Fibroblast of lung (primary cell): Measurements from ENCODE around the gene ADGRB3. TPM values are rescaled to one million over a fixed set of nuclear protein-coding genes. Genes with fewer than 3 reads are reported as not detected.

Source experiments
- DNase-seq, 2 donors: peaks; one replicate each; pipeline versions ENCODE4 v3.0.0 to v3.0.0-alpha.2; 2010; ENCODE audit warnings: low read depth in 2 of 2
- H2AFZ ChIP-seq: 2 replicates; pipeline ENCODE4 v1.5.1; 2012; ENCODE audit warnings: low read length, control low read depth, inconsistent platforms
- H3K27ac ChIP-seq: 2 replicates; pipeline ENCODE4 v1.5.1; 2011; ENCODE audit warnings: low read length, control low read depth; ENCODE audit not compliant: insufficient read depth
- H3K27me3 ChIP-seq: 2 replicates; pipeline ENCODE4 v1.5.1; 2011; ENCODE audit warnings: mild to moderate bottlenecking, low read length; ENCODE audit not compliant: control insufficient read depth, insufficient read depth
- H3K36me3 ChIP-seq: 2 replicates; pipeline ENCODE4 v1.5.1; 2011; ENCODE audit warnings: low read length; ENCODE audit not compliant: control insufficient read depth, insufficient read depth
- H3K4me1 ChIP-seq: 2 replicates; pipeline ENCODE4 v1.5.1; 2011; ENCODE audit warnings: low read length; ENCODE audit not compliant: control insufficient read depth, insufficient read depth; ENCODE audit errors: extremely low read depth
- H3K4me2 ChIP-seq: 2 replicates; pipeline ENCODE4 v1.5.1; 2011; ENCODE audit warnings: low read length, control low read depth; ENCODE audit not compliant: insufficient read depth; ENCODE audit errors: extremely low read depth
- H3K4me3 ChIP-seq, 4 experiments: fragments of 200-600 bp in 1 of 4; sonication (generic) in 1 of 4; replicated peaks in 1 of 4; 2 replicates each; pipeline ENCODE4 v1.5.1; 2011 to 2016; ENCODE audit warnings: low read length in 4 of 4, low read depth in 3 of 4, mild to moderate bottlenecking in 3 of 4, control low read depth in 2 of 4, inconsistent platforms in 1 of 4, mixed read lengths in 1 of 4; ENCODE audit not compliant: insufficient read depth in 1 of 4; ENCODE audit errors: control extremely low read depth in 1 of 4
- H3K79me2 ChIP-seq: 2 replicates; pipeline ENCODE4 v1.5.1; 2012; ENCODE audit warnings: mild to moderate bottlenecking, low read length, inconsistent platforms; ENCODE audit not compliant: control insufficient read depth, insufficient read depth
- H3K9ac ChIP-seq: 2 replicates; pipeline ENCODE4 v1.5.1; 2011; ENCODE audit warnings: mild to moderate bottlenecking, low read length, control low read depth; ENCODE audit not compliant: insufficient read depth
- H3K9me3 ChIP-seq: 2 replicates; pipeline ENCODE4 v1.5.1; 2012; ENCODE audit warnings: low read depth, low read length; ENCODE audit not compliant: control insufficient read depth, insufficient read depth
- H4K20me1 ChIP-seq: 2 replicates; pipeline ENCODE4 v1.5.1; 2011; ENCODE audit warnings: low read length; ENCODE audit not compliant: control insufficient read depth, insufficient read depth; ENCODE audit errors: extremely low read depth
- CTCF ChIP-seq, 2 donors: IDR thresholded peaks in 1 of 2; conservative IDR thresholded peaks in 1 of 2; 1 replicate in 1 of 2; 2 replicates in 1 of 2; pipeline ENCODE4 v1.5.1; 2011 to 2012; ENCODE audit warnings: low read length in 2 of 2, control low read depth in 1 of 2, inconsistent platforms in 1 of 2, low read depth in 1 of 2, mild to moderate bottlenecking in 1 of 2
- EZH2 ChIP-seq: IDR thresholded peaks from 2 replicates; pipeline ENCODE4 v1.5.1; 2012; ENCODE audit warnings: low read length, control low read depth, mild to moderate bottlenecking; ENCODE audit errors: missing control alignments
- polyA plus RNA-seq, 2 donors: library from polyadenylated mRNA; depleted of rRNA in 1 of 2; stranded (reverse) in 1 of 2; unstranded in 1 of 2; fragments of >200 nt; gene quantifications; 2 replicates each; pipeline ENCODE4 v1.2.1, GENCODE V29; 2011 to 2012; ENCODE audit warnings: missing spikeins in 1 of 2
- total RNA-seq: library from RNA; depleted of rRNA; stranded (reverse); fragments of >200 nt; gene quantifications from 2 replicates; pipeline ENCODE4 v1.2.1, GENCODE V29; 2014

The ADGRB3 gene
- total and polyA plus RNA-seq, 2 donors (not counting 1 experiment from before 2014, with no cell fraction given) = 0.33 TPM; not detected in 1

DNA sequence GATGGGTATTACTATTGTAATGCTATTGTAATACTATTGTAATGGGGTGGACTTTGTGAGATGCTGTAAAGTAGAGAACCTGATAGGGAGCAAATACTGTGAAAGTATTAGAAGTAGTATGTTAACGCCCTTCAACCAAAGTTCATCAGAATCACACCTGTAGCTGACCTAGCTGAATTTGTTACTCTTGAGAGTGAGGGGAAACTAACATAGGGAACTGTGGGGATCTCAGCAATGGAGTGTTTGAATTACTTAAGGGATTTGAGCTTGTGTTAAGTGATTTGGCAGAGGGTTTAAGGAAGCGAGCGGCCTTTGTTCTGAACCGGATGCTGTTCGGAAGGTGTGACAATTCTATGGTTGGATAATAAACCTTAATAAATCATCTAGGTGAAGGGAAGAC is 312.6 kb downstream of the ADGRB3 start:
- H3K9ac ChIP-seq = no peak overlapping the region
- no peaks in the 10 kb centered on the region for H3K79me2 ChIP-seq
- H3K9me3 ChIP-seq = no peaks in the 10 kb centered on the region
- no peak for DNase-seq
- H3K36me3 ChIP-seq = no peaks in the 10 kb centered on the region
- H3K4me2 ChIP-seq = no peak overlapping the region
- no peaks in the 10 kb centered on the region for H4K20me1 ChIP-seq
- no peak overlapping the region for H3K27ac ChIP-seq
- H3K4me1 ChIP-seq = no peaks in the 10 kb centered on the region
- H2AFZ ChIP-seq = no peak overlapping the region
- no peak overlapping the region for H3K4me3 ChIP-seq
- TF ChIP-seq CTCF (conservative IDR thresholded peaks at IDR 0.05 in 1 of 2, IDR thresholded peaks at IDR 0.05 in 1 of 2; ENCODE audit: low read depth in 1 of 2, low read length in 2 of 2) (no peak), EZH2 (no peak)
- H3K27me3 ChIP-seq = no peaks in the 10 kb centered on the region

DNA sequence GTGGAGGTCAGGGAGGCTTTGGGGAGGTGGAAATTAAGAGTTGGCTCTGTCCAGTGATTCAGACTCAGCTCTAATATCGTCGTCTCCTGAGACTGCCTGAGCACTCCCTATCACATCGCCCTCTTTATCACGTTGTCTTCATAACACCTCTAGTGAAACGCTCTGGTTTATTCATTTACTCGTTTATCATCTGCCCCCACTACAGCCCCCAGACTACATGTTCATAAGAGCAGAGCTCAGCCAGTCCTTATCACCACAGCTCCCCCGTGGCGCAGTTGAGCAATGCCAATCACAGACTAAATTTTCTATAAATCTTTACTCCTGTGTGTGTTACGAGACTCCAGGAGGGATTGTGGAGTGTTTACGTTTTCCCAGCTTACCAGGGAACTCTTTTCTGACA is 316.2 kb downstream of the ADGRB3 start:
- no peak for TF ChIP-seq CTCF (conservative IDR thresholded peaks at IDR 0.05 in 1 of 2, IDR thresholded peaks at IDR 0.05 in 1 of 2; ENCODE audit: low read depth in 1 of 2, low read length in 2 of 2)
- no peak for TF ChIP-seq EZH2
- no peaks in the 10 kb centered on the region for H3K36me3 ChIP-seq

DNA sequence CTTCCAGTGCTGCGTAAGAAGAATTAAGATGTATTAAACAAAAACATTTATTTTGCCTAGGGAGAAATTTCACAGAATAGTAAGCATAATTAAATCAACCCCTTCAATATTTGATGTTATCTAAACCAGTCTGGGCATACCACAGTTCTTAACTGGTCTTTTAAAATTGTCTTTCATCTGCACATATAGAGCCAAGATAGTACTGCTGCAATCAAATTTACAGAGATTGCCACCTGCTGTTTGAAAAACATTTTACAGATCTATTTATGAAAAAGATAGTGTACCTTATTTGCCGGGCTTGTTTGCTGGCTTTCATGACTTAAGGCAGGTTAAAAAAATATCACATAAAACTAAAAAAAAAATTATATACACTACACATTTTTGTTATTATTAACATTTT is 323.2 kb downstream of the ADGRB3 start:
- DNase-seq = peak; percentile 1 to 21
- no peak overlapping the region for H3K9ac ChIP-seq
- no peaks in the 10 kb centered on the region for H3K27me3 ChIP-seq
- no peak overlapping the region for H3K27ac ChIP-seq
- H3K79me2 ChIP-seq = no peaks in the 10 kb centered on the region
- no peak overlapping the region for H3K4me2 ChIP-seq
- no peaks in the 10 kb centered on the region for H3K4me1 ChIP-seq
- TF ChIP-seq EZH2 = no peak
- peak in 1 of 2 donors; percentile 21 for TF ChIP-seq CTCF (conservative IDR thresholded peaks at IDR 0.05 in 1 of 2, IDR thresholded peaks at IDR 0.05 in 1 of 2; ENCODE audit: low read depth in 1 of 2, low read length in 2 of 2)
- H3K9me3 ChIP-seq = no peaks in the 10 kb centered on the region
- no peaks in the 10 kb centered on the region for H4K20me1 ChIP-seq
- H3K36me3 ChIP-seq = no peaks in the 10 kb centered on the region
- no peak overlapping the region for H2AFZ ChIP-seq
- no peak overlapping the region for H3K4me3 ChIP-seq

More for the DNA sequence above, 316.2 kb downstream of the ADGRB3 start:
- Histone ChIP-seq H3K4me1 (no peaks in the 10 kb centered on the region), H3K4me3 (no peak overlapping the region), H3K27me3 (no peaks in the 10 kb centered on the region), H3K27ac (no peak overlapping the region), H3K79me2 (no peaks in the 10 kb centered on the region), H4K20me1 (no peaks in the 10 kb centered on the region), H3K4me2 (no peak overlapping the region), H3K9ac (no peak overlapping the region), H2AFZ (no peak overlapping the region), H3K9me3 (no peaks in the 10 kb centered on the region)
- DNase-seq = no peak
